Neural progenitor cell (in vitro differentiated cells): ENCODE results near the gene ADSS1.

Experiments
- EZH2phosphoT487 ChIP-seq: fragments of 200-600 bp; sonication (generic); IDR thresholded peaks from 2 replicates; pipeline ENCODE4 v1.6.1; 2017; ENCODE audit warnings: antibody characterized with exemption
- TF ChIP-seq, protein P1 (sequence below): fragments of 200-600 bp; sonication (generic); IDR thresholded peaks from 2 replicates; pipeline ENCODE4 v1.5.1; 2017; ENCODE audit warnings: antibody characterized with exemption, mild to moderate bottlenecking

DNA sequence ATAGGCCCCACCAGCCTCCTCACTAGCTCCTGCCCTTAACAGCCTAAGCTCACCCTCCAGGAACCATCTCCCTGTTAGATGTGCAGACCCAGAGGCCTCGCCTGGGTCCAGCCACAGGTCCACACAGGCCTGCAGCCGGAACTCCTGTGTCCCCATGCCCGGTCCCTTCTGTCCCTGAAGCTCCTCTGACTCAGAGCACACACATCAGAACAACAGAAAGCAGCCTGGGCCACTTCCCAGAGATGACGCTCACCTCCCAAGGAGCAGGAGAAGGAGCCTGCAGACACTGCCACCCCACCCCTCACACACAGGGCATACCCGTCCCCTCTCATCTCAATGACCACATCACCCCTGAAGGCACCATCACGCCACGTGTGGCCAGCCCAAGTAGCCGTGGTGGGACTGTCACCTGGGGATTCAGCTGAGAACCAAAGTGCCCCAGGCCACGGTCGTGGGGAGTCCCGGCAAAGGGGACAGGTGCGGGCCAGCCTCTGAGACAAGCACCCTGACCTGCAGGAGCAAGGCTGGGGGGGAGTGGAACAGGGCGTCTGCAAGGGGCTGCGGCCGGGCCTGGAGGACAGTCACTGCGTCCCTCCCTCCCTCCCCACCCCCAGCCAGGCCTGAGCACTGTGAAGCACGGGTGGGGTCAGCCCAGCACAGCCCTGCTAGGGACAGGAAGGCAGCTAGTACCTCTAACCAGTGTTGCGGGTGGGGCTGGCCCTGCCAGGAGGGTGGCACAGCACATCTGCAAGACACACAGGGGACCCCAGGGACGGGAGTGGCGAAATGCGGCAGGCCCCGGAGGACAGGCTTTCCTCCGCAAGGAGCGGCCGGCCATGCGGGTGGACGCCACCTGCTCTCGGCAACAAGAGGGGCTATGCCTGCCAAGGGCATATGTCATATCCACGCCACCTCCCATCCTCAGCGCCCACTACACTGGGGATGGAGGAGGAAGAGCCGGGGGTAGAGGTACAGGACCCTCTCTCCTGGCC is 66.0 kb downstream of the ADSS1 start:
- no peak for TF ChIP-seq EZH2phosphoT487
- TF ChIP-seq, protein P1, sequence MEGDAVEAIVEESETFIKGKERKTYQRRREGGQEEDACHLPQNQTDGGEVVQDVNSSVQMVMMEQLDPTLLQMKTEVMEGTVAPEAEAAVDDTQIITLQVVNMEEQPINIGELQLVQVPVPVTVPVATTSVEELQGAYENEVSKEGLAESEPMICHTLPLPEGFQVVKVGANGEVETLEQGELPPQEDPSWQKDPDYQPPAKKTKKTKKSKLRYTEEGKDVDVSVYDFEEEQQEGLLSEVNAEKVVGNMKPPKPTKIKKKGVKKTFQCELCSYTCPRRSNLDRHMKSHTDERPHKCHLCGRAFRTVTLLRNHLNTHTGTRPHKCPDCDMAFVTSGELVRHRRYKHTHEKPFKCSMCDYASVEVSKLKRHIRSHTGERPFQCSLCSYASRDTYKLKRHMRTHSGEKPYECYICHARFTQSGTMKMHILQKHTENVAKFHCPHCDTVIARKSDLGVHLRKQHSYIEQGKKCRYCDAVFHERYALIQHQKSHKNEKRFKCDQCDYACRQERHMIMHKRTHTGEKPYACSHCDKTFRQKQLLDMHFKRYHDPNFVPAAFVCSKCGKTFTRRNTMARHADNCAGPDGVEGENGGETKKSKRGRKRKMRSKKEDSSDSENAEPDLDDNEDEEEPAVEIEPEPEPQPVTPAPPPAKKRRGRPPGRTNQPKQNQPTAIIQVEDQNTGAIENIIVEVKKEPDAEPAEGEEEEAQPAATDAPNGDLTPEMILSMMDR: no peak
